GM23338 (cell line): Measurements from ENCODE around the gene MROH7. TPM values are rescaled to one million over a fixed set of nuclear protein-coding genes. Genes with fewer than 3 reads are reported as not detected.

Experiments
- ATAC-seq: fragments of 200-7000 bp; cut with Tn5 transposase; 3 replicates; pipeline ENCODE4 v1.9.1; 2020
- DNase-seq: peaks from one replicate; pipeline ENCODE4 v3.0.0-alpha.2; 2015; ENCODE audit warnings: low spot score
- H2AFZ ChIP-seq: fragments of 200-600 bp; sonication (generic); 2 replicates; pipeline ENCODE4 v1.8.0; 2016; ENCODE audit warnings: antibody characterized with exemption, mild to moderate bottlenecking, moderate library complexity
- H3F3A ChIP-seq: fragments of 200-600 bp; sonication (generic); replicated peaks from 2 replicates; pipeline ENCODE4 v1.8.0; 2017; ENCODE audit warnings: antibody characterized with exemption, mixed run types, low read depth
- H3K27ac ChIP-seq: fragments of 200-600 bp; sonication (generic); 2 replicates; pipeline ENCODE4 v1.6.1; 2016; ENCODE audit warnings: low read depth
- H3K27me3 ChIP-seq: fragments of 200-600 bp; sonication (generic); 2 replicates; pipeline ENCODE4 v1.8.0; 2016; ENCODE audit warnings: mild to moderate bottlenecking, mixed run types, moderate library complexity; ENCODE audit not compliant: insufficient read depth
- H3K36me3 ChIP-seq: fragments of 200-600 bp; sonication (generic); 2 replicates; pipeline ENCODE4 v1.8.0; 2016; ENCODE audit warnings: mild to moderate bottlenecking; ENCODE audit not compliant: insufficient read depth
- H3K4me1 ChIP-seq: fragments of 200-600 bp; sonication (generic); 2 replicates; pipeline ENCODE4 v1.8.0; 2016; ENCODE audit warnings: mild to moderate bottlenecking, moderate library complexity; ENCODE audit not compliant: insufficient read depth
- H3K4me2 ChIP-seq: fragments of 200-600 bp; sonication (generic); 2 replicates; pipeline ENCODE4 v1.7.1; 2017; ENCODE audit warnings: mixed run types
- H3K4me3 ChIP-seq: fragments of 200-600 bp; sonication (generic); 2 replicates; pipeline ENCODE4 v1.6.1; 2016; ENCODE audit warnings: mixed run types
- H3K79me2 ChIP-seq: fragments of 200-600 bp; sonication (generic); replicated peaks from 2 replicates; pipeline ENCODE4 v1.8.0; 2017; ENCODE audit warnings: mild to moderate bottlenecking; ENCODE audit not compliant: insufficient read depth
- H3K9me2 ChIP-seq: fragments of 200-600 bp; sonication (generic); 2 replicates; pipeline ENCODE4 v1.8.0; 2017; ENCODE audit not compliant: insufficient read depth
- H4K20me1 ChIP-seq: fragments of 200-600 bp; sonication (generic); replicated peaks from 2 replicates; pipeline ENCODE4 v1.8.0; 2017; ENCODE audit warnings: mild to moderate bottlenecking; ENCODE audit not compliant: insufficient read depth
- H3K27ac Mint-ChIP-seq: 2 replicates; pipeline ENCODE4 v1.8.0; 2020; ENCODE audit warnings: inconsistent platforms, mild to moderate bottlenecking, moderate library complexity, mixed read lengths
- H3K27me3 Mint-ChIP-seq: 3 replicates; pipeline ENCODE4 v1.8.0; 2022; ENCODE audit warnings: low read depth, mild to moderate bottlenecking, moderate library complexity, mixed read lengths, inconsistent platforms; ENCODE audit not compliant: insufficient read depth, poor library complexity
- H3K36me3 Mint-ChIP-seq: 3 replicates; pipeline ENCODE4 v1.8.0; 2021; ENCODE audit warnings: low read depth, mild to moderate bottlenecking, inconsistent platforms, moderate library complexity, mixed read lengths
- H3K4me1 Mint-ChIP-seq: 3 replicates; pipeline ENCODE4 v1.8.0; 2020; ENCODE audit warnings: mild to moderate bottlenecking, inconsistent platforms, mixed read lengths
- H3K4me3 Mint-ChIP-seq: 3 replicates; pipeline ENCODE4 v1.8.0; 2021; ENCODE audit warnings: moderate library complexity, mild to moderate bottlenecking, inconsistent platforms, mixed read lengths
- H3K9me3 Mint-ChIP-seq: 3 replicates; pipeline ENCODE4 v1.8.0; 2020; ENCODE audit warnings: moderate library complexity, mild to moderate bottlenecking, inconsistent platforms, mixed read lengths
- CREB1 ChIP-seq: fragments of 250-450 bp; sonication (Bioruptor Pico); IDR thresholded peaks from 2 replicates; pipeline ENCODE4 v1.5.0; 2020; ENCODE audit warnings: low read depth, mild to moderate bottlenecking, moderate library complexity
- ETS1 ChIP-seq: IDR thresholded peaks from 2 replicates; pipeline ENCODE4 v1.6.1; 2016; ENCODE audit warnings: antibody characterized with exemption
- NANOG ChIP-seq: IDR thresholded peaks from 2 replicates; pipeline ENCODE4 v1.6.1; 2016; ENCODE audit warnings: antibody characterized with exemption, borderline replicate concordance
- STAT1 ChIP-seq: IDR thresholded peaks from one replicate; pipeline ENCODE4 v1.6.1; 2016; ENCODE audit warnings: antibody characterized with exemption; ENCODE audit not compliant: unreplicated experiment
- ZNF114 ChIP-seq: fragments of 250-450 bp; sonication (Bioruptor Pico); IDR thresholded peaks from 2 replicates; pipeline ENCODE4 v1.5.0; 2020; ENCODE audit warnings: mild to moderate bottlenecking, moderate library complexity
- ZNF331 ChIP-seq: fragments of 250-450 bp; sonication (Bioruptor Pico); IDR thresholded peaks from 2 replicates; pipeline ENCODE4 v1.5.0; 2020; ENCODE audit warnings: low read depth, mild to moderate bottlenecking, moderate library complexity
- polyA plus RNA-seq: library from polyadenylated mRNA; unstranded; fragments of >200 nt; fragmentation: Nextera tagmentation; extraction: Ambion mirVana; gene quantifications from 2 replicates; pipeline ENCODE4 v1.2.1, GENCODE V29; 2016
- total RNA-seq: library from RNA; depleted of rRNA; stranded (reverse); fragments of >200 nt; shearing (Covaris generic); gene quantifications from 2 replicates; pipeline ENCODE4 v1.2.3, GENCODE V29; 2014
- TF ChIP-seq, protein P1 (sequence below): IDR thresholded peaks from one replicate; pipeline ENCODE4 v1.6.1; 2018; ENCODE audit warnings: antibody characterized with exemption; ENCODE audit not compliant: unreplicated experiment

The MROH7 gene
- total and polyA plus RNA-seq, 2 experiments from 2014 or later = 0.17 TPM; not detected in 1

GRCh38 chr1:54643736-54644135 is 2.1 kb downstream of the MROH7 start:
- no peaks in the 10 kb centered on the region for H3K4me1 Mint-ChIP-seq
- Histone ChIP-seq H3K4me2 (no peak overlapping the region), H2AFZ (no peak overlapping the region), H3K4me1 (no peaks in the 10 kb centered on the region), H3K27me3 (no peaks in the 10 kb centered on the region), H3K36me3 (no peaks in the 10 kb centered on the region), H3F3A (no peaks in the 10 kb centered on the region), H3K4me3 (no peak overlapping the region), H3K27ac (no peak overlapping the region), H3K9me2 (no peaks in the 10 kb centered on the region), H3K79me2 (no peaks in the 10 kb centered on the region), H4K20me1 (no peaks in the 10 kb centered on the region)
- H3K9me3 Mint-ChIP-seq = peaks cover 14% of the 10 kb centered on the region
- peaks cover 8% of the 10 kb centered on the region for H3K27me3 Mint-ChIP-seq
- H3K36me3 Mint-ChIP-seq = peaks cover 4% of the 10 kb centered on the region; the same call in 1 of the 3 replicates
- no peak for DNase-seq
- no peak for ATAC-seq
- TF ChIP-seq STAT1 (no peak), ZNF114 (CRISPR knock-in tag) (no peak)
- no peak overlapping the region for H3K27ac Mint-ChIP-seq
- no peak overlapping the region for H3K4me3 Mint-ChIP-seq

DNA sequence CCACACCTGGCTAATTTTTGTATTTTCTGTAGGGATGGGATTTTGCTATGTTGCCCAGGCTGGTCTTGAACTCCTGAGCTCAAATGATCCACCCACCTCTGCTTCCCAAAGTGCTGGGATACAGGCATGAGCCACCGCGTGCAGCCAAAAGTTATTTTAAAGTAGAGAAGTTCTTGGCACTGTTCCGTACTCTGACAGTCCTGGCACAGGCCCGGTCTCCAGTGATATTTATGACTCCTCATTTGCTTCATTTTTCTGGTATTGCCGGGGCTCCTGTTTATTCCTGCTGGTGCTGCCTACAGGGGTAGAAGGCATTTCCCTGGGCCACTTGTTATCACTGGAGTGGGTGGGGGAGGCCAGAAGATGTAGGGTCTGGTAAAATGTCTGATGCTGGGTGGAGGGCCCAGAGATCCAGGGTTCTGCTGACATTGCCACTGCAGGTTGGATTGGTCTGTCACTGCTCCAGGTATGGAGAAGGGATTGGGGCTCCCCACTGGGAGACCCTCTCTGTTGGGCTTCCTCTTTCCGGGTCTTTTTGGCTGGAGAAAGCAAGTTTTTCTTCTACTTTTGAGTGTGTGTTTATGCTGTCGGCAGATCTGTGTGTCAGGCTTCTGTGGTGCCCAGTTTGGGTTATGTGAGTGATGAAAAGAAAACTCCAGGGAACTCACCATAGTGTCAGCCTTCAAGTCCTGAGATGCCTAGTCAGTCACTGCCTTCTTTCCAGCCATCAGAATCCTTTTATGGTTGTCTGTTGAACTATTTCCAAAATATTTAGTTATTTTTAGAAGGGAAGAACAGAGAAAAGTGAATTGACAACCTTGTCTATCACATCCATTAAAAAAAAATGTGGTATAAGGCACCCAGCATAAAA is 4.5 kb downstream of the MROH7 start:
- Histone ChIP-seq H3K36me3 (no peaks in the 10 kb centered on the region), H4K20me1 (no peaks in the 10 kb centered on the region), H3K4me1 (no peaks in the 10 kb centered on the region), H3K9me2 (no peaks in the 10 kb centered on the region), H3K27ac (no peak overlapping the region), H3F3A (no peaks in the 10 kb centered on the region), H2AFZ (no peak overlapping the region), H3K79me2 (no peaks in the 10 kb centered on the region), H3K27me3 (no peaks in the 10 kb centered on the region), H3K4me3 (no peak overlapping the region), H3K4me2 (no peak overlapping the region)
- no peak for ATAC-seq
- no peak for DNase-seq
- peaks cover 14% of the 10 kb centered on the region for H3K9me3 Mint-ChIP-seq
- peaks cover 2% of the 10 kb centered on the region; the same call in 1 of the 3 replicates for H3K4me1 Mint-ChIP-seq
- H3K27ac Mint-ChIP-seq = no peak overlapping the region
- TF ChIP-seq ETS1 (no peak), ZNF331 (no peak), NANOG (no peak)
- no peak overlapping the region for H3K4me3 Mint-ChIP-seq
- H3K27me3 Mint-ChIP-seq = peaks cover 7% of the 10 kb centered on the region
- peaks cover 4% of the 10 kb centered on the region; the same call in 1 of the 3 replicates for H3K36me3 Mint-ChIP-seq

DNA sequence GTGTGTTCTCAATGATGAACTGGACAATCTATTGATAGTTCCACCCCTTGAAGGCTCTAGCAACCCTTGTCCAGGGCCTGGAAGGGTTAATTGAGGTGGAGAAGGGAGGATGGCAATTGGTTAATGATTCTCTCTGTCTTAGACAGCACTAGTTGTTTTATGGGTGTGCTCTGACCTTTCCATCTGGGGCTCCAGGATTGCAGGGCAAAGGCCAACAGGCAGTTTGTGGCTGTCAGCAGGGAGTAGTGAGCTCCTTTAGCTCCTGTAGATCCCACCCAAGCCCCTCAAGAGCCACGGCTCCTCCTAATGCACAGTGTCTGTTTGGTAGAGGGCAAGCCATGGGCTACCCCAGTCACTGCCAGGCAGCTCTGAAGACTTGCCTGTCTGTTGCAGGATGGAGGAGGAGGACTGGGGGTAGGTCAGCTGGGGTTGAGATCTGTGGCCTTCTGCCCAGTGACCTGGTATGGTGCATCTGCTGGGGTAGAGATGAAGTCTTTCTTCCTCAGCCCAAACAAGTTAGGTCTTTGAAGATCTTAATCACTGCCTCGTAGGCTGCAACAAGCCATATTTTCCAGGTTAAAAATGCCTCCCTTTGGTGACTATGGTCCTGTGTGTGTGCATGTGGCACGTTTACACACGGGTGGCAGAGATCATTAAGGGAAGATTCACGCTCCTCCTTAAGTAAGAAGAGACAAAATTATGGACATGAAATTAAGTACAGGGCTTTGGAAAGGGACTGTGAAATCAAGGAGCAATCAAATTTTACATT is 7.7 kb downstream of the MROH7 start:
- H2AFZ ChIP-seq = no peak overlapping the region
- H3K4me1 ChIP-seq = no peaks in the 10 kb centered on the region
- ATAC-seq = no peak
- no peaks in the 10 kb centered on the region for H4K20me1 ChIP-seq
- Mint-ChIP-seq H3K9me3 (peaks cover 3% of the 10 kb centered on the region; the same call in 2 of the 3 replicates), H3K27me3 (peaks cover 10% of the 10 kb centered on the region), H3K36me3 (no peaks in the 10 kb centered on the region), H3K27ac (no peak overlapping the region), H3K4me1 (peaks cover 4% of the 10 kb centered on the region; the same call in 1 of the 3 replicates), H3K4me3 (no peak overlapping the region)
- no peaks in the 10 kb centered on the region for H3K9me2 ChIP-seq
- no peaks in the 10 kb centered on the region for H3K27me3 ChIP-seq
- no peaks in the 10 kb centered on the region for H3K36me3 ChIP-seq
- no peaks in the 10 kb centered on the region for H3F3A ChIP-seq
- no peaks in the 10 kb centered on the region for H3K79me2 ChIP-seq
- H3K4me2 ChIP-seq = no peak overlapping the region
- DNase-seq = no peak
- no peak overlapping the region for H3K4me3 ChIP-seq
- no peak overlapping the region for H3K27ac ChIP-seq
- no peak for TF ChIP-seq CREB1
- TF ChIP-seq, protein P1, sequence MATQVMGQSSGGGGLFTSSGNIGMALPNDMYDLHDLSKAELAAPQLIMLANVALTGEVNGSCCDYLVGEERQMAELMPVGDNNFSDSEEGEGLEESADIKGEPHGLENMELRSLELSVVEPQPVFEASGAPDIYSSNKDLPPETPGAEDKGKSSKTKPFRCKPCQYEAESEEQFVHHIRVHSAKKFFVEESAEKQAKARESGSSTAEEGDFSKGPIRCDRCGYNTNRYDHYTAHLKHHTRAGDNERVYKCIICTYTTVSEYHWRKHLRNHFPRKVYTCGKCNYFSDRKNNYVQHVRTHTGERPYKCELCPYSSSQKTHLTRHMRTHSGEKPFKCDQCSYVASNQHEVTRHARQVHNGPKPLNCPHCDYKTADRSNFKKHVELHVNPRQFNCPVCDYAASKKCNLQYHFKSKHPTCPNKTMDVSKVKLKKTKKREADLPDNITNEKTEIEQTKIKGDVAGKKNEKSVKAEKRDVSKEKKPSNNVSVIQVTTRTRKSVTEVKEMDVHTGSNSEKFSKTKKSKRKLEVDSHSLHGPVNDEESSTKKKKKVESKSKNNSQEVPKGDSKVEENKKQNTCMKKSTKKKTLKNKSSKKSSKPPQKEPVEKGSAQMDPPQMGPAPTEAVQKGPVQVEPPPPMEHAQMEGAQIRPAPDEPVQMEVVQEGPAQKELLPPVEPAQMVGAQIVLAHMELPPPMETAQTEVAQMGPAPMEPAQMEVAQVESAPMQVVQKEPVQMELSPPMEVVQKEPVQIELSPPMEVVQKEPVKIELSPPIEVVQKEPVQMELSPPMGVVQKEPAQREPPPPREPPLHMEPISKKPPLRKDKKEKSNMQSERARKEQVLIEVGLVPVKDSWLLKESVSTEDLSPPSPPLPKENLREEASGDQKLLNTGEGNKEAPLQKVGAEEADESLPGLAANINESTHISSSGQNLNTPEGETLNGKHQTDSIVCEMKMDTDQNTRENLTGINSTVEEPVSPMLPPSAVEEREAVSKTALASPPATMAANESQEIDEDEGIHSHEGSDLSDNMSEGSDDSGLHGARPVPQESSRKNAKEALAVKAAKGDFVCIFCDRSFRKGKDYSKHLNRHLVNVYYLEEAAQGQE = no peak
- TF ChIP-seq ZNF114 (CRISPR knock-in tag) = no peak
